ENCODE measurements around the gene FKTN. TPM values are rescaled to one million over a fixed set of nuclear protein-coding genes. Genes with fewer than 3 reads are reported as not detected.
A peak's percentile ranks its signal among the peaks of the same experiment; 100 is the strongest.

FKTN gene
- total RNA-seq, 4 donors from 2014 or later: 10.6 to 39.2 (median 26.8) TPM

- 95 to 97% methylated on average over 4 of the region's 4 CpGs for whole genome bisulfite sequencing, 2 donors
- Histone ChIP-seq H3K9me3 (no peaks in the 10 kb centered on the region), H3K4me3 (replicated peaks in 1 of 3) (no peak overlapping the region), H3K27me3 (no peaks in the 10 kb centered on the region), H3K4me1 (no peaks in the 10 kb centered on the region), H3K27ac (no peak overlapping the region), H3K36me3 (peaks cover 0 to 5% of the 10 kb centered on the region in 2 donors)
- no peak for DNase-seq
- TF ChIP-seq, protein P1, sequence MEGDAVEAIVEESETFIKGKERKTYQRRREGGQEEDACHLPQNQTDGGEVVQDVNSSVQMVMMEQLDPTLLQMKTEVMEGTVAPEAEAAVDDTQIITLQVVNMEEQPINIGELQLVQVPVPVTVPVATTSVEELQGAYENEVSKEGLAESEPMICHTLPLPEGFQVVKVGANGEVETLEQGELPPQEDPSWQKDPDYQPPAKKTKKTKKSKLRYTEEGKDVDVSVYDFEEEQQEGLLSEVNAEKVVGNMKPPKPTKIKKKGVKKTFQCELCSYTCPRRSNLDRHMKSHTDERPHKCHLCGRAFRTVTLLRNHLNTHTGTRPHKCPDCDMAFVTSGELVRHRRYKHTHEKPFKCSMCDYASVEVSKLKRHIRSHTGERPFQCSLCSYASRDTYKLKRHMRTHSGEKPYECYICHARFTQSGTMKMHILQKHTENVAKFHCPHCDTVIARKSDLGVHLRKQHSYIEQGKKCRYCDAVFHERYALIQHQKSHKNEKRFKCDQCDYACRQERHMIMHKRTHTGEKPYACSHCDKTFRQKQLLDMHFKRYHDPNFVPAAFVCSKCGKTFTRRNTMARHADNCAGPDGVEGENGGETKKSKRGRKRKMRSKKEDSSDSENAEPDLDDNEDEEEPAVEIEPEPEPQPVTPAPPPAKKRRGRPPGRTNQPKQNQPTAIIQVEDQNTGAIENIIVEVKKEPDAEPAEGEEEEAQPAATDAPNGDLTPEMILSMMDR (IDR thresholded peaks at IDR 0.05): peak in 2 of 6 experiments; percentile 19 to 25
- no peak for TF ChIP-seq POLR2A (IDR thresholded peaks at IDR 0.05)
- intact Hi-C loops (cut with DNase I): no loop called here
These were observed 80.0 kb downstream of the FKTN start for GRCh38 chr9:105637787-105638395.

- no peak for DNase-seq
These were observed 82.0 kb downstream of the FKTN start for GRCh38 chr9:105639936-105640335.

DNA sequence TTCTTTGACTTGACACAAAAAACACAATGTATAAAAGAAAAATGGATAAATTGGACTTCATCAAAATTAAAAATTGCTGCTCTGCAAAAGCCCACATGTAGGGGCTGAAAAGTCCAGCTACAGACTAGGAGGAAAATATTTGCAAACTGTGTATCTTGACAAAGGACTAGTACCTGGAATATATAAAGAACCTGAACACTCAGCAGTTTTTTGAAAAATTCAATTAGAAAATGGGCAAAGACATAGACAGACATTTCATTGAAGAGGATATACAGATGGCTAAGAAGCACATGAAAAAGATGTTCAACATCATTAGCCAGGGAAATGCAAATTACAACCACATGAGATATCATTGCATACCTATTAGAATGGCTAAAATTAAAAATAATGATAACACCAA is 85.9 kb downstream of the FKTN start:
- Histone ChIP-seq H3K9me3 (no peaks in the 10 kb centered on the region), H3K27me3 (no peaks in the 10 kb centered on the region), H3K36me3 (no peaks in the 10 kb centered on the region), H3K4me1 (no peaks in the 10 kb centered on the region), H3K27ac (no peak overlapping the region), H3K4me3 (replicated peaks in 1 of 3) (no peak overlapping the region)
- no peak for DNase-seq
- TF ChIP-seq, protein P1 (IDR thresholded peaks at IDR 0.05): no peak
- no peak for TF ChIP-seq POLR2A (IDR thresholded peaks at IDR 0.05)
- intact Hi-C loops (cut with DNase I): no loop called here

More at GRCh38 chr9:105639936-105640335, 82.0 kb downstream of the FKTN start:
- Histone ChIP-seq H3K27me3 (no peaks in the 10 kb centered on the region), H3K4me3 (replicated peaks in 1 of 3) (no peak overlapping the region), H3K27ac (no peak overlapping the region), H3K9me3 (no peaks in the 10 kb centered on the region), H3K4me1 (no peaks in the 10 kb centered on the region), H3K36me3 (peaks cover 0 to 5% of the 10 kb centered on the region in 2 donors)
- intact Hi-C loops (cut with DNase I): no loop called here
- no peak for TF ChIP-seq POLR2A (IDR thresholded peaks at IDR 0.05)
- TF ChIP-seq, protein P1 (IDR thresholded peaks at IDR 0.05): no peak

DNA sequence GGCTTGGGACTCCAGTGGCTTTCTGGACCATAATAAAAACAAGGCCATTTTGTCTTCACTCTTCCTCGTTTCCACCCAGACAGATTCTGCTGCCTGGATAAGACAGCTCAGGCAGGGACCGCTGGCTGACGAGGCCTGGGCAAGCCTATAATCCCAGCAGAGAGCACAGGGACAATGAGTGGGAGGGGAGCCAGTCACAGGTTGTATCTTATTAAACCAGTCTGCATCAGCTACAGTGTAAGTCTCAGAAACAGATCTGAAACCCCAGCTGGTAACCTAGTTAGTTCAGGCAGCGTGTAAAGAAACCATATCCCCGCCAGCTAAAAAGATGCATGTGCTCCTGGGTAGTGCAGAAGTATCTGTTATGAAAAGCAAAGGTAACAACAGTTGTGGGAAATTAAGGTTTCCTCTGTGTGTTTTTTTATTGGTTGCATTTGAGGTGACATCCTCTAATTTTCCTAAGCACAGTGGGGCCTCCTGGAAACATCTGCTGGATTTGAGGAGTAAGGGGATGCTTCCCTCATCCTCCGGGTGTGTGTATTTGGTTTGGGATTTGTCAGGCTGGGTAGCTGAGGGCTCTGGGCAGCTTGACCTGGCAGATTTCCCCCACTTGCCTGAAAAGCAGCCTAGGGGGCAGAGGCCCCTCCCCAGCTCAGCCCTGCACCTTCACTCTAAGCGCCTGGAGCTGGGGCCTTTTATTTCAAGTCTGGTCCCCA is 89.1 kb downstream of the FKTN start:
- Histone ChIP-seq H3K4me1 (no peaks in the 10 kb centered on the region), H3K36me3 (no peaks in the 10 kb centered on the region), H3K27me3 (no peaks in the 10 kb centered on the region), H3K27ac (no peak overlapping the region), H3K9me3 (no peaks in the 10 kb centered on the region), H3K4me3 (replicated peaks in 1 of 3) (no peak overlapping the region)
- no peak for TF ChIP-seq POLR2A (IDR thresholded peaks at IDR 0.05)
- TF ChIP-seq, protein P1 (IDR thresholded peaks at IDR 0.05): no peak
- intact Hi-C loops (cut with DNase I): no loop called here
- DNase-seq: no peak
- 85 to 92% methylated on average over 7 of the region's 7 CpGs for WGBS, 2 donors

DNA sequence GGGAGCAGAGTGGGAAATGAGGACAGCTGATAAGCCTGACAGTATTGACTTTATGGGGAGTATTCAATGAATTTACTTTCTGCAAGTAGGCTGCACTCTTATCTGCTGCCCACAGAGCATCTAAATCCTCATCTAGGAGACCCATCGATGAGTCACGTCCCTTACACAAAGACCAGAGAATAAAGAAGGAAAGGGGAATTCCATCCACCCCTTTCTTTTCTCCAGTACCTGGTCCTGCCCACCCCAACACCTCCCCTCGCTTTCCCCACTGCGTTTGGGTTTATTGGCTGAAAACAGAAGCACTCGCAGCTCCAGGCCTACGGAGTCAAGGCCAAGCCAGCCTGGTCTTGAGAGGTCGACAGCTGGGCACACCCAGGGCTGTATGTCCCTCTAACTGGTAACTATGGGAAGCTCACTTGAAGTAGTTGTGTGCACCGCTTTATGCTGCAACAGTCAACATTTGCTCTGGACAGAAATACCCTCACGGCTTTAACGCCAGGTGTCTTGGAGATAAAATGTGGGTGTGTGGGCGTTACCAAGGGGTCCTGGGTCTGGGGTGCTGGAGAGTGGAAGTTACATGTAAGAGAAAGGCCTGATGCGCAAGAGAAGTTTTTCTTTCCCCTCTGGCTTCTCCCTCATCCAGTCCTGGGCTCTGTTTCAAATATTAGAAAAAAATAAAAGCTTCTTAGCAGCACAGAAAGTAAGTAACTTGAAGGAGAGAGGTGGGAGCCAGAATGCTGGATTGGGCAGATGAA is 89.8 kb downstream of the FKTN start:
- 77% methylated on average over 12 of the region's 12 CpGs for WGBS, 2 donors
- Histone ChIP-seq H3K27me3 (no peaks in the 10 kb centered on the region), H3K9me3 (no peaks in the 10 kb centered on the region), H3K27ac (no peak overlapping the region), H3K4me1 (no peaks in the 10 kb centered on the region), H3K36me3 (no peaks in the 10 kb centered on the region), H3K4me3 (replicated peaks in 1 of 3) (no peak overlapping the region)
- intact Hi-C loops (cut with DNase I): no loop called here
- DNase-seq: no peak
- TF ChIP-seq, protein P1 (IDR thresholded peaks at IDR 0.05): no peak
- TF ChIP-seq POLR2A (IDR thresholded peaks at IDR 0.05): no peak
